GM12878 (cell line): Measurements from ENCODE around the gene RPS8.

Source experiments
- BACH1 ChIP-seq: fragments of 450-650 bp; IDR thresholded peaks from 2 replicates; pipeline ENCODE4 v1.6.1; 2017; ENCODE audit warnings: mild to moderate bottlenecking, borderline replicate concordance
- CEBPB ChIP-seq, 2 experiments: fragments of 150-350 bp in 1 of 2; IDR thresholded peaks; 2 replicates each; pipeline ENCODE4 v1.6.1; 2012 to 2014; ENCODE audit warnings: low read depth in 2 of 2, low read length in 2 of 2, borderline replicate concordance in 1 of 2, inconsistent platforms in 1 of 2
- CHD2 ChIP-seq: IDR thresholded peaks from 2 replicates; pipeline ENCODE4 v1.6.1; 2011; ENCODE audit warnings: low read depth, low read length, improper control_type of control experiment, borderline replicate concordance
- CTCF ChIP-seq, 3 experiments: IDR thresholded peaks in 2 of 3; conservative IDR thresholded peaks in 1 of 3; 2 replicates each; pipeline ENCODE4 v1.5.1; 2011; ENCODE audit warnings: low read depth in 3 of 3, low read length in 3 of 3, mild to moderate bottlenecking in 3 of 3, control low read depth in 2 of 3, moderate library complexity in 2 of 3, inconsistent platforms in 1 of 3, mixed read lengths in 1 of 3; ENCODE audit not compliant: control insufficient read depth in 2 of 3, insufficient read depth in 1 of 3; ENCODE audit errors: extremely low read depth in 1 of 3
- JUNB ChIP-seq: IDR thresholded peaks from 2 replicates; pipeline ENCODE4 v1.6.1; 2016; ENCODE audit warnings: antibody characterized with exemption, mild to moderate bottlenecking
- JUND ChIP-seq: IDR thresholded peaks from 2 replicates; pipeline ENCODE4 v1.6.1; 2012; ENCODE audit warnings: low read depth, mild to moderate bottlenecking, low read length, improper control_type of control experiment, moderate library complexity
- NFYB ChIP-seq: IDR thresholded peaks from 2 replicates; pipeline ENCODE4 v1.6.1; 2011; ENCODE audit warnings: low read depth, mild to moderate bottlenecking, low read length, improper control_type of control experiment, moderate library complexity; ENCODE audit not compliant: insufficient read depth
- PBX3 ChIP-seq: IDR thresholded peaks from 2 replicates; pipeline ENCODE4 v1.6.1; 2011; ENCODE audit warnings: mild to moderate bottlenecking, low read depth, low read length, moderate library complexity; ENCODE audit not compliant: insufficient replicate concordance
- RCOR1 ChIP-seq: conservative IDR thresholded peaks from 2 replicates; pipeline ENCODE4 v1.6.1; 2012; ENCODE audit warnings: low read depth, low read length, improper control_type of control experiment
- SIN3A ChIP-seq: IDR thresholded peaks from 2 replicates; pipeline ENCODE4 v1.6.1; 2012; ENCODE audit warnings: low read depth, low read length, improper control_type of control experiment
- USF1 ChIP-seq: IDR thresholded peaks from 2 replicates; pipeline ENCODE4 v1.6.1; 2011; ENCODE audit warnings: borderline replicate concordance, low read depth, mild to moderate bottlenecking, moderate library complexity, mixed read lengths, low read length; ENCODE audit not compliant: insufficient read depth; ENCODE audit errors: extremely low read length

GRCh38 chr1:44775930-44776729 is 790 bp downstream of the RPS8 start:
- TF ChIP-seq NFYB (no peak), CTCF (IDR thresholded peaks at IDR 0.05 in 2 of 3, conservative IDR thresholded peaks at IDR 0.05 in 1 of 3; ENCODE audit: control insufficient read depth in 2 of 3, extremely low read depth in 1 of 3, insufficient read depth in 1 of 3, low read depth in 3 of 3, low read length in 3 of 3) (no peak), JUND (no peak), CEBPB (IDR thresholded peaks at IDR 0.05; ENCODE audit: borderline replicate concordance in 1 of 2, low read depth in 2 of 2, low read length in 2 of 2) (no peak), CHD2 (no peak), SIN3A (0 out of 2 replicates have a peak, but pooled peaks have one; percentile 22), PBX3 (no peak), USF1 (no peak), BACH1 (no peak), RCOR1 (no peak), JUNB (no peak)
